Measurements from ENCODE around the gene SLC25A18. TPM values are rescaled to one million over a fixed set of nuclear protein-coding genes. Genes with fewer than 3 reads are reported as not detected.

SLC25A18 gene
- total RNA-seq, 2 experiments from 2014 or later = not detected

DNA sequence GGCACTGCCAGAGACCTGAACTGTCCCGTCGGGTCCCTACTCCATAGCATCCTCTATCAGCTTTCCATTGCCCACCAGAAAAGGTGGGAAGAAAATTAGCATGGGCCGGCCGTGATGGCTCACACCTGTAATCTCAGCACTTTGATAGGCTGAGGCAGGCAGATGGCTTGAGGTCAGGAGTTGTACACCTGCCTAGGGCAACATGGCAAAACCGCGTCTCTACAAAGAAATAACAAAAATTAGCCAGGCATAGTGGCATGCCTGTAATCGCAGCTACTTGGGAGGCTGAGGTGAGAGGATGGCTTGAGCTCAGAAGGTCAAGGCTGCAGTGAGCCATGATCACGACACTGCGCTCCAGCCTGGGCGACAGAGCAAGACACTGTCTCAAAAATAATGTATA is 3.5 kb downstream of the SLC25A18 start:
- CTCF ChIA-PET = no interaction called here

DNA sequence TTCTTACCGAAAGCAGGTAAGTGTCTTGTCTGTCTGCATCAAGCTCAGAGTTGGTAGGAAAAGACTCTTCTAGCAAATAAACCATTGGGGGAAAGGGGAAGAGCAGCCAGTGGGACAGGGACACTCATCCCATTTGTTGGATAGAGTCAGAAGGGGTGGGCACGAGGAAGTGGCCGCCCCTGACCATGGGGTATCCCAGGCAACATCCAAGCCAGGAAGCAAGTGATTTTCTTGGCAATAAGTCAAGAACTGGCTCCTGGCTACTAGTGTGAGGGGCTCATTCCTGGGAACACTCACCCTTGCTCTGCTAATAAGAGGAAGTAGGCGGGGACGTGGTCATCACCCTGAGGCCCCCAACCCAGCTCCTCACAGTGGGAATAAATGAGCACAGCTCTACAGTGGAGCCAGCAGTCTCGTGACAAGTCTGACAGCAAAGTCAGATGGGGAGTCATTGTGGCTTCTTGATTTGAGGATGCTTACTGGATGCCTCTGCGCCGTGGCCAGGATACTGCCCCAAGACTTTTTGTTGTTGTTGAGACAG is 6.7 kb downstream of the SLC25A18 start:
- Histone ChIP-seq H3K36me3 (ENCODE audit: insufficient read depth, low read length) (no peaks in the 10 kb centered on the region), H3K9me3 (ENCODE audit: control insufficient read depth in 1 of 2, insufficient read depth in 1 of 2, low read length in 2 of 2) (no peaks in the 10 kb centered on the region), H3K27me3 (ENCODE audit: control insufficient read depth in 1 of 2, insufficient read depth in 2 of 2, low read length in 2 of 2) (peaks cover 0 to 2% of the 10 kb centered on the region in 2 experiments), H3K27ac (ENCODE audit: low read depth in 1 of 2, low read length in 2 of 2) (no peak overlapping the region), H3K4me1 (ENCODE audit: insufficient read depth, low read length) (no peaks in the 10 kb centered on the region), H3K4me3 (ENCODE audit: low read length) (no peak overlapping the region)
- POLR2A ChIA-PET = no interaction called here
- no peak for DNase-seq
- CTCF ChIA-PET = no interaction called here
- intact Hi-C loops (cut with DNase I, micrococcal nuclease) = no loop called here
- no peaks in the 10 kb centered on the region for H3K9me3 Mint-ChIP-seq
- TF ChIP-seq, protein P1, sequence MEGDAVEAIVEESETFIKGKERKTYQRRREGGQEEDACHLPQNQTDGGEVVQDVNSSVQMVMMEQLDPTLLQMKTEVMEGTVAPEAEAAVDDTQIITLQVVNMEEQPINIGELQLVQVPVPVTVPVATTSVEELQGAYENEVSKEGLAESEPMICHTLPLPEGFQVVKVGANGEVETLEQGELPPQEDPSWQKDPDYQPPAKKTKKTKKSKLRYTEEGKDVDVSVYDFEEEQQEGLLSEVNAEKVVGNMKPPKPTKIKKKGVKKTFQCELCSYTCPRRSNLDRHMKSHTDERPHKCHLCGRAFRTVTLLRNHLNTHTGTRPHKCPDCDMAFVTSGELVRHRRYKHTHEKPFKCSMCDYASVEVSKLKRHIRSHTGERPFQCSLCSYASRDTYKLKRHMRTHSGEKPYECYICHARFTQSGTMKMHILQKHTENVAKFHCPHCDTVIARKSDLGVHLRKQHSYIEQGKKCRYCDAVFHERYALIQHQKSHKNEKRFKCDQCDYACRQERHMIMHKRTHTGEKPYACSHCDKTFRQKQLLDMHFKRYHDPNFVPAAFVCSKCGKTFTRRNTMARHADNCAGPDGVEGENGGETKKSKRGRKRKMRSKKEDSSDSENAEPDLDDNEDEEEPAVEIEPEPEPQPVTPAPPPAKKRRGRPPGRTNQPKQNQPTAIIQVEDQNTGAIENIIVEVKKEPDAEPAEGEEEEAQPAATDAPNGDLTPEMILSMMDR (IDR thresholded peaks at IDR 0.05) = no peak
- H3K36me3 Mint-ChIP-seq (ENCODE audit: low read depth) = no peaks in the 10 kb centered on the region
- no peak overlapping the region for H3K4me3 Mint-ChIP-seq
- ATAC-seq (ENCODE audit: poor library complexity) = no peak
- no peak overlapping the region for H3K27ac Mint-ChIP-seq
- no peaks in the 10 kb centered on the region for H3K4me1 Mint-ChIP-seq (ENCODE audit: low read depth)
- H3K27me3 Mint-ChIP-seq = peaks cover 7% of the 10 kb centered on the region

More for the DNA sequence above, 3.5 kb downstream of the SLC25A18 start:
- Histone ChIP-seq H3K36me3 (ENCODE audit: insufficient read depth, low read length) (no peaks in the 10 kb centered on the region), H3K4me3 (ENCODE audit: low read length) (no peak overlapping the region), H3K27ac (ENCODE audit: low read depth in 1 of 2, low read length in 2 of 2) (no peak overlapping the region), H3K27me3 (ENCODE audit: control insufficient read depth in 1 of 2, insufficient read depth in 2 of 2, low read length in 2 of 2) (peaks cover 2 to 4% of the 10 kb centered on the region in 2 experiments), H3K9me3 (ENCODE audit: control insufficient read depth in 1 of 2, insufficient read depth in 1 of 2, low read length in 2 of 2) (no peaks in the 10 kb centered on the region), H3K4me1 (ENCODE audit: insufficient read depth, low read length) (no peaks in the 10 kb centered on the region)
- no peak for ATAC-seq (ENCODE audit: poor library complexity)
- TF ChIP-seq, protein P1 (IDR thresholded peaks at IDR 0.05) = no peak
- no peaks in the 10 kb centered on the region for H3K9me3 Mint-ChIP-seq
- no peak for DNase-seq
- H3K4me1 Mint-ChIP-seq (ENCODE audit: low read depth) = no peaks in the 10 kb centered on the region
- peaks cover 7% of the 10 kb centered on the region for H3K27me3 Mint-ChIP-seq
- POLR2A ChIA-PET = no interaction called here
- H3K4me3 Mint-ChIP-seq = no peak overlapping the region
- intact Hi-C loops (cut with DNase I, micrococcal nuclease) = no loop called here
- no peak overlapping the region for H3K27ac Mint-ChIP-seq
- no peaks in the 10 kb centered on the region for H3K36me3 Mint-ChIP-seq (ENCODE audit: low read depth)

DNA sequence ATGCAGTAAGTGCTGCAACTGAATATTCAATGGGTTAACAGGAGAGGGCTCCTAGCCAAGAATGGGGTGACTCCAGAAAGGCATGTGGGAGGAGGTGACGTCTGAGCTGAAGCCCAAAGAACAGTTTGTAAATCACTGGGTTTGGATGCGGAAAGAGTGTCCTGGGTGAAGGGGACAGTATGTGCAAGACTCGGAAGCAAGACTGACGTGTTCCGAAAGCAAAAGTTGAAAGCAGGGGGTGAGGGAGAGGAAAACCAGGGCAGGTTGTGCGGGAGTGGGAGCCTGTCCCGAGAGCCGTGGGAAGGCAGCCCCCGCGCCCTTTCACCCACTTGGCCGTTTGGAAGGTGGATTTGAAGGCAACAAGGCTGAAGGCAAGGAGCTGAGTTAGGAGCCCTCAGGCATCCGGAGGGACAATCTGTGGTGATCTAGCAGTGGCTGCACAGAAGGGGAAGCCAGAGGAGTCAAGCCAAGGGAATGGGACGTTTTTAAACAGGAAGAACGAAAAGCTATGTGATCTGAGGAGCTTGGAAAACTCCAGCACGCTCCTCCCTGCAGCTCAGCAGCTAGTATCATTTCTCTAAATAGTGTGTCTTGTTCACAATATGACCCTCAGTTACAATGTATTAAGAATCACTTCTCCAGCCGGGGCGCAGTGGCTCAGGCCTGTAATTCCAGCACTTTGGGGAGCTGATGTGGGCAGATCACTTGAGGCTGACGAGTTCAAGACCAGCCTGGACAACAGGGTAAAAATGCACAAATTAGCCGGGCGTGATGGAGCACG is 7.7 kb downstream of the SLC25A18 start:
- peaks cover 0 to 2% of the 10 kb centered on the region in 2 experiments for H3K27me3 ChIP-seq (ENCODE audit: control insufficient read depth in 1 of 2, insufficient read depth in 2 of 2, low read length in 2 of 2)
- no peaks in the 10 kb centered on the region for H3K4me1 ChIP-seq (ENCODE audit: insufficient read depth, low read length)
- DNase-seq (no peak), ATAC-seq (ENCODE audit: poor library complexity) (no peak)
- ChIA-PET CTCF (no interaction called here), POLR2A (no interaction called here)
- no peak overlapping the region for H3K27ac ChIP-seq (ENCODE audit: low read depth in 1 of 2, low read length in 2 of 2)
- H3K36me3 ChIP-seq (ENCODE audit: insufficient read depth, low read length) = no peaks in the 10 kb centered on the region
- H3K4me1 Mint-ChIP-seq (ENCODE audit: low read depth) = no peaks in the 10 kb centered on the region
- intact Hi-C loops (cut with DNase I, micrococcal nuclease) = no loop called here
- no peak overlapping the region for H3K4me3 ChIP-seq (ENCODE audit: low read length)
- H3K4me3 Mint-ChIP-seq = no peak overlapping the region
- H3K9me3 ChIP-seq (ENCODE audit: control insufficient read depth in 1 of 2, insufficient read depth in 1 of 2, low read length in 2 of 2) = no peaks in the 10 kb centered on the region
- peaks cover 7% of the 10 kb centered on the region for H3K27me3 Mint-ChIP-seq
- no peaks in the 10 kb centered on the region for H3K36me3 Mint-ChIP-seq (ENCODE audit: low read depth)
- H3K9me3 Mint-ChIP-seq = no peaks in the 10 kb centered on the region
- H3K27ac Mint-ChIP-seq = no peak overlapping the region
- TF ChIP-seq, protein P1 (IDR thresholded peaks at IDR 0.05) = no peak
